Stimulated activated CD8-positive, alpha-beta memory T cell treated with anti-CD3 and anti-CD28 coated beads, Interleukin-15, amount 100 ng/mL, for 48 hours (primary cell): ENCODE data around the gene TRIM8.
"Not testable (repeated sequence)": the region's sequence is repeated elsewhere in the genome, so short reads cannot be mapped to it uniquely, and the experiment has no call there.

Source experiments
- DNase-seq, 2 donors: peaks; one replicate each; pipeline ENCODE4 v3.0.0-alpha.2; 2020; ENCODE audit warnings: low read depth in 2 of 2

The TRIM8 gene

GRCh38 chr10:102649797-102650654 lies 5.7 kb downstream of the TRIM8 start:
- DNase-seq, result no peak

- DNase-seq, result no peak
These were observed 6.6 kb downstream of the TRIM8 start for GRCh38 chr10:102650655-102651454.

- DNase-seq, result no peak
These were observed 7.3 kb downstream of the TRIM8 start for GRCh38 chr10:102651455-102652169.

GRCh38 chr10:102652170-102652916 lies 8.1 kb downstream of the TRIM8 start:
- no peak for DNase-seq

GRCh38 chr10:102653060-102653459 lies 8.8 kb downstream of the TRIM8 start:
- DNase-seq, result no peak

GRCh38 chr10:102654566-102654965 lies 10.3 kb downstream of the TRIM8 start:
- DNase-seq, result no peak

- DNase-seq, result no peak
These were observed 10.7 kb downstream of the TRIM8 start for GRCh38 chr10:102654969-102655368.

- DNase-seq, result no peak
These were observed 11.7 kb downstream of the TRIM8 start for GRCh38 chr10:102656026-102656425.

GRCh38 chr10:102656791-102657371 lies 12.6 kb downstream of the TRIM8 start:
- DNase-seq, result no peak

GRCh38 chr10:102657451-102657850 lies 13.2 kb downstream of the TRIM8 start:
- DNase-seq, result no peak

- no peak for DNase-seq
These were observed 13.9 kb downstream of the TRIM8 start for GRCh38 chr10:102657984-102658724.

- no peak for DNase-seq
These were observed 14.5 kb downstream of the TRIM8 start for GRCh38 chr10:102658802-102659201.

GRCh38 chr10:102660888-102661657 lies 16.8 kb downstream of the TRIM8 start:
- DNase-seq, result peak; percentile 73 to 82

GRCh38 chr10:102661658-102662028 lies 17.4 kb downstream of the TRIM8 start:
- DNase-seq, result no peak

GRCh38 chr10:102665904-102666509 lies 21.7 kb downstream of the TRIM8 start:
- no peak for DNase-seq

- not testable (repeated sequence) for DNase-seq
These were observed 23.1 kb downstream of the TRIM8 start for GRCh38 chr10:102667411-102667810.

GRCh38 chr10:102668326-102669107 lies 24.2 kb downstream of the TRIM8 start:
- no peak for DNase-seq
